NOMO-1 treated with dmso at 0.1 percent for 144 hours (cell line): ENCODE data around the gene FAM174C.
"Not testable (repeated sequence)": the region's sequence is repeated elsewhere in the genome, so short reads cannot be mapped to it uniquely, and the experiment has no call there.

Experiments
- DNase-seq: peaks from one replicate; lab custom pipeline; 2025; ENCODE audit not compliant: unreplicated experiment; lab: John Stamatoyannopoulos, UW

The FAM174C gene

GRCh38 chr19:1317274-1318003 is 42.1 kb downstream of the FAM174C start:
- no peak for DNase-seq

- DNase-seq = no peak
Measured at GRCh38 chr19:1318678-1319471, 43.5 kb downstream of the FAM174C start.

- not testable (repeated sequence) for DNase-seq
Measured at GRCh38 chr19:1320282-1320650, 44.9 kb downstream of the FAM174C start.

- no peak for DNase-seq
Measured at GRCh38 chr19:1321539-1321938, 46.2 kb downstream of the FAM174C start.

- no peak for DNase-seq
Measured at GRCh38 chr19:1322198-1322981, 47.1 kb downstream of the FAM174C start.

GRCh38 chr19:1324249-1324805 is 49.0 kb downstream of the FAM174C start:
- DNase-seq = no peak

- DNase-seq = no peak
Measured at GRCh38 chr19:1324806-1325567, 49.7 kb downstream of the FAM174C start.

GRCh38 chr19:1325568-1326294 is 50.4 kb downstream of the FAM174C start:
- DNase-seq = no peak

- DNase-seq = no peak
Measured at GRCh38 chr19:1327125-1327524, 51.8 kb downstream of the FAM174C start.
